ENCODE results near the gene CSNK1G2.

GRCh38 chr19:1904860-1905109, 36.2 kb upstream of the CSNK1G2 start:
- TF ChIP-seq, protein P1, sequence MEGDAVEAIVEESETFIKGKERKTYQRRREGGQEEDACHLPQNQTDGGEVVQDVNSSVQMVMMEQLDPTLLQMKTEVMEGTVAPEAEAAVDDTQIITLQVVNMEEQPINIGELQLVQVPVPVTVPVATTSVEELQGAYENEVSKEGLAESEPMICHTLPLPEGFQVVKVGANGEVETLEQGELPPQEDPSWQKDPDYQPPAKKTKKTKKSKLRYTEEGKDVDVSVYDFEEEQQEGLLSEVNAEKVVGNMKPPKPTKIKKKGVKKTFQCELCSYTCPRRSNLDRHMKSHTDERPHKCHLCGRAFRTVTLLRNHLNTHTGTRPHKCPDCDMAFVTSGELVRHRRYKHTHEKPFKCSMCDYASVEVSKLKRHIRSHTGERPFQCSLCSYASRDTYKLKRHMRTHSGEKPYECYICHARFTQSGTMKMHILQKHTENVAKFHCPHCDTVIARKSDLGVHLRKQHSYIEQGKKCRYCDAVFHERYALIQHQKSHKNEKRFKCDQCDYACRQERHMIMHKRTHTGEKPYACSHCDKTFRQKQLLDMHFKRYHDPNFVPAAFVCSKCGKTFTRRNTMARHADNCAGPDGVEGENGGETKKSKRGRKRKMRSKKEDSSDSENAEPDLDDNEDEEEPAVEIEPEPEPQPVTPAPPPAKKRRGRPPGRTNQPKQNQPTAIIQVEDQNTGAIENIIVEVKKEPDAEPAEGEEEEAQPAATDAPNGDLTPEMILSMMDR (IDR thresholded peaks at IDR 0.05): no peak
- TF ChIP-seq POLR2A (IDR thresholded peaks at IDR 0.05): no peak
